GM21528 (cell line): Measurements from ENCODE around the gene DNAH3.

ENCODE experiments used
- ATAC-seq: cut with Tn5 transposase; IDR thresholded peaks from one replicate; pipeline ENCODE4 v1.9.1; 2021; ENCODE audit warnings: mild to moderate bottlenecking, moderate library complexity; ENCODE audit not compliant: unreplicated experiment, low FRiP score

The DNAH3 gene

GRCh38 chr16:20918486-20919239 lies 232.0 kb downstream of the DNAH3 start:
- no peak for ATAC-seq

- ATAC-seq = no peak
Observed at GRCh38 chr16:20916942-20917341, 233.7 kb downstream of the DNAH3 start.

GRCh38 chr16:20916289-20916688 lies 234.4 kb downstream of the DNAH3 start:
- no peak for ATAC-seq

- ATAC-seq = no peak
Observed at GRCh38 chr16:20911361-20911760, 239.3 kb downstream of the DNAH3 start.

- no peak for ATAC-seq
Observed at GRCh38 chr16:20910781-20911321, 239.8 kb downstream of the DNAH3 start.

GRCh38 chr16:20906341-20907255 lies 244.0 kb downstream of the DNAH3 start:
- no peak for ATAC-seq

- ATAC-seq = no peak
Observed at GRCh38 chr16:20905576-20905975, 245.1 kb downstream of the DNAH3 start.

GRCh38 chr16:20904507-20905081 lies 246.1 kb downstream of the DNAH3 start:
- ATAC-seq = no peak

- ATAC-seq = no peak
Observed at GRCh38 chr16:20903899-20904506, 246.6 kb downstream of the DNAH3 start.

GRCh38 chr16:20903116-20903898 lies 247.3 kb downstream of the DNAH3 start:
- ATAC-seq = no peak

- no peak for ATAC-seq
Observed at GRCh38 chr16:20902426-20902825, 248.2 kb downstream of the DNAH3 start.

GRCh38 chr16:20901436-20902112 lies 249.1 kb downstream of the DNAH3 start:
- peak; percentile 22 for ATAC-seq

- ATAC-seq = no peak
Observed at GRCh38 chr16:20901068-20901435, 249.6 kb downstream of the DNAH3 start.

GRCh38 chr16:20900299-20901067 lies 250.2 kb downstream of the DNAH3 start, which contains the start of the genes DCUN1D3 and LYRM1:
Gene DCUN1D3 (minus strand): TSS chr16:20900358. CDS start chr16:20862538, 37,820 bp downstream.
Gene LYRM1 (plus strand): TSS chr16:20900771. CDS start chr16:20915556, 14,785 bp downstream.
- ATAC-seq = peak; percentile 78

- ATAC-seq = no peak
Observed at GRCh38 chr16:20899477-20900298, 251.0 kb downstream of the DNAH3 start.

GRCh38 chr16:20899071-20899470 lies 251.6 kb downstream of the DNAH3 start:
- ATAC-seq = no peak

- no peak for ATAC-seq
Observed at GRCh38 chr16:20897922-20898321, 252.7 kb downstream of the DNAH3 start.
